NCI-H1092 (cell line): ENCODE results near the gene GRM4.

Experiments
- DNase-seq: peaks from one replicate; lab custom pipeline; 2025; lab: John Stamatoyannopoulos, UW

GRM4 gene

DNA sequence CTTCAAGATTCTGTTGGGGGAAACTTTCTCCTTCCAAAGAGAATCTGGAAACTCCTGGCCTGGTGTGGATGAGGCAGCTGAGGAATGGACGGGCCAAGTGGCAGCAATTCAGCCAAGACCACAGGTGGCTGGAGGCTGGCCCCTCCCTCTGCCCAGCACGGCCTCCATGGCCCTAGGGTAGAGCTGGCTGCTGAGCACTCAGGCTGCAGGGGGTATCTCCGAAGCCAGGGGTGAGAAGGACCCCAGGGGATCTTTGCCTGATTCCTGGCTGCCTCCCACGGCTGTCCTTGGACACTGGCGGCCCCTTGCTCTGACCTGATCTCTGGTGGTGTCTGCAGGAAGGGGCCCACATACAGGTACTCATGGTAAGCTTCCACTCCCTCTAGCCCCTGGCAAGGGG, 39.0 kb downstream of the GRM4 start:
- DNase-seq: no peak

DNA sequence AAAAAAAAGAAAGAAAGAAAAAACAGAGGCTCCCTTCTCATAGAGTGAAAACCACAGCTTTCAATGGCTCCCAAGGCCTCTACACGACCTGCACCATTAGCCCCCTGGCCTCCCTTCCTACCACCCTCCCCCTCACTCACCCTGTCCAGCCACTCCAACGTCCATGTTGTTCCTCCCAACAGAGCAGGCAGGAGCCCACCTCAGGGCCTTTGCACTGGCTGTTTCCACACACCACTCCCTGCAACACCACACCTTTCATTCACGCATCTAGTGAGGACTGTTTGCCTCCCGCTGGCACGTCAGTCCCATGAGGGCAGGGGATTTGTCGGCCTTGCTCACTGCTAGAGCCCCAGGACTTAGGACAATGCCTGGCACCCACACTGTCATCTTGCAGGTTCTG, 39.5 kb downstream of the GRM4 start:
- DNase-seq: no peak

DNA sequence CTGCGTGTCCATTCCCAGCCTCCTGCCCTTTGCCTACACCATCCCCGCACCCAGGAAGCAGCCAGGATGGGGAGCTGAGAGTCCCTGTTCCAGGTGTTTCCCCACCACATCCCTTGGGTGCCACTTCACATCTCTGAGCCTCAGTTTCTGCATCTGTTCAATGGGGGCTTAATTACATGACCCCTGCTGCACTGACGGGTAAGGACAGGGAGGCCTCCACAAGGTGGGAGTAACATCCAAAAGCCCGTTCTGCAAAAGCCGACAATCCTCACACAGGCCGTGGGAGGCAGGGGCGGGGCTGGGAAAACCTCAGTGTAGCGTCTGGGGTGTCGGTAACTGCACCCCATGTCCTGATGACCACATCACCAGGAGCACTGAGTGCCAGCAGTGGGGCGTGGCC, 41.3 kb downstream of the GRM4 start:
- no peak for DNase-seq

DNA sequence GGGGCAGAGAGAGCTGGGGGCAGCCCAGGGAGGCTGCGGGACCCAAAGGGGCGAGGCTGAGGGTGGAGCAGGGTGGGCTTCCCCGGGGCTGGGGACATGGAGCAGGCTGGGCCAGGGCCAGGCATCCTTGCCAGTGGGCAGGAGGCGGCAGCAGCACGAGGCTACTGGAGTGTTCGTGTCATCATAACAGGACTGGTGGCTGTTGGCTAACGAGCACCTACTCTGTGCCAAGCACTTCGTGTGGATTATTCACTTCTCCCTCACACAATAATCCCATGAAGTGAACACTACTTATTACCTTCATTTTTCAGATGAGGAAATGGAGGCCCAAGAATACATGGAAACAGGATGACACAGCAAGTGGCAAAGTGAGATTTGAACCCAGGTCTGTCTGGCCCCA, 41.7 kb downstream of the GRM4 start:
- no peak for DNase-seq

DNA sequence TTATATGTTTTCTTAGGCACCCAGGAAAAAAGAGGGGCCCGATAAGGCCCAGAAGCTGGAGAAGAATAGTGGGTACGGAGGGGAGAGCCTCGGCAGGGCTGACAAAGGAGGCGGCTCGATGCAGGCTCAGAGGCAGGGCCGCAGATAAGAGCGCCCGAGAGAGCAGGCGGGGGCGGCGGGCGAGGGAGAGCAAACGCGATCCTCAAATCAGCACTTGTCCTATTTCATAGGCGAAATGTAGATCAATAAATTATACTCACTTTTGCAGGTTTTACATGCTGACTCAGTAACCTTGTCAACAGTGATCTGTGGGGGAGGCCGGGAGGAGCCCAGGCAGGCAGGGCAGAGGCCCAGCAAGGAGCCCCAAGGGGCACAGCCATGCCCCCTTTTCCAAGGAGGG, 42.6 kb downstream of the GRM4 start:
- no peak for DNase-seq

DNA sequence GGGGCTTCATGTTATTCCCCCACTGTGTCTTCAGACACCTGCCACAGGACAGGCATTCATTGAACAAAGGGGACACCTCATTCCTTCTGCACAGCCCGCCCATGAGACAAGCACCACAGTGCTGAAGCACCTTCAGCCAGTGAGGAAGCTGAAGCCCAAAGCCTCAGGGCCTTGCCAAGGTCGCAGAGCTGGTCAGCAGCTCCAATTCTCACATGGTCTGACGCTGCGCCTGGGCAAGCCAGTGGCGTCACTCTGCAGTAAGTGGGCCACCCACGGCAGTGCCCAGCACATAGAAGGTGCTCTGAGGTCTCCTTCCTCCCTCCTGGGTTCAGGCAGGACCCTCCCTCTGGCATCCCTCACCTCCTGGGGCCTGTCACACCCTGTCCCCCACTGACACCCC, 43.2 kb downstream of the GRM4 start:
- DNase-seq: no peak

DNA sequence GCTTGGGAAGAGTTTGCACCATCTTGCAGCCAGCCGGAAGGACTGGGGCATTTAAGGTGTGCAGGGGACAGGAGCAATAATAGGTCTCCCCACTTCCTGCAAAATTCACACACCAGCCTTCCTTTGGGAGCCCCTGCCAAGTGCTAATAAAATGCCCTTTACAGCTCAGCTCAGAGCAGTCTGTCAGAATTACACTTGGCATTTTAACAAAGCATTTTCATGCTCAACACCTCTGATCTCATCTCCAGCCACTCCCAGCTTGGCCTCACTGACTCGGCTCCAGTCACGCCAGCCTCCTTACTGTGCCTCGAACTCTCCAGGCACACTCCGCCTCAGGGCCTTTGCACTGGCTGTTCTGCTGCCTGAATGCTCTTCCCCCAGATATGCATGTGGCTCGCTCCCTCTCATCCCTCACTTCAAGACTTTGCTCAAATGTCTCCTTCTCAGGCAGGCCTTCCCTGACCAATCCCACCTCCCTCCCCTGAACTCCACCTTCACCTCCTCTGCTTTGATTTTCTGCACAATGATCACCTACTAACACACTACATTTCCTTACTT, 43.7 kb downstream of the GRM4 start:
- no peak for DNase-seq

DNA sequence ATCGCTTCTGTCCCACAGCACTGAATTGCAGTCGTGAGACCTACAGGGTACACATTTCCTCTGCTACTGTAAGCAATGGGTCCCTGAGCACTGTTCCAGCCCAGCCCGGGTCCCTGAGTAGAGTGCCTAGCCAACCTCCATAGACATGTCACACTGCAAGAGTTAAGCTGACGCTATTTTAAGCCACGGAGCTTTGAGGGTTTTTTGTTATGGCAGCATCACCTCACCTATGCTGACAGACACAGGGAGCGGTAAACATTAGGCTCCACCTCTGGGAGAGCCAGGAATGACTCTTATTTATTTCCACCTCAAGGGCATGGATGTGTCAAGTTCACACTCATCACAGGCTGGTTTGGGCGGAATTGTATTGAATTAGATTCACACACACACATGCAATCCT, 45.1 kb downstream of the GRM4 start:
- no peak for DNase-seq

DNA sequence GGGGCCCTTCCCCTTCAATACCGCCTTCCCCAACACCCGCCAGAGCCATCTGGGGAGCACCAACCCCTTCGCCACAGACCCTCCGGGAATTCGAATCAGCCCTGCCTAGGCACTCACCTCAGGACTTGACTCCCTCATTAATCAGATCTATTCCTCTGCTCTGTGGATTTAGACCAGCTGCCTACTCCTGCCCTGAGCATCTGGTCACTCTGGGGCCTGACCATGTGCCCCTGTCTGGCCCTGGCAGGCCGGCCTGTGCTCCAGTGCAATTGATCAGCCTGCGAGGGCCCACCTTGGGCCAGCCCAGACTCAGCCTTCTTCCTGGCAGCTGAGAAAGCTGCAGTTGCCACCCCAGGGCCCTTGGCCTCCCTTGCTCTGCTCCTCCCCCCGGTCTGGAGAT, 46.0 kb downstream of the GRM4 start:
- DNase-seq: no peak

DNA sequence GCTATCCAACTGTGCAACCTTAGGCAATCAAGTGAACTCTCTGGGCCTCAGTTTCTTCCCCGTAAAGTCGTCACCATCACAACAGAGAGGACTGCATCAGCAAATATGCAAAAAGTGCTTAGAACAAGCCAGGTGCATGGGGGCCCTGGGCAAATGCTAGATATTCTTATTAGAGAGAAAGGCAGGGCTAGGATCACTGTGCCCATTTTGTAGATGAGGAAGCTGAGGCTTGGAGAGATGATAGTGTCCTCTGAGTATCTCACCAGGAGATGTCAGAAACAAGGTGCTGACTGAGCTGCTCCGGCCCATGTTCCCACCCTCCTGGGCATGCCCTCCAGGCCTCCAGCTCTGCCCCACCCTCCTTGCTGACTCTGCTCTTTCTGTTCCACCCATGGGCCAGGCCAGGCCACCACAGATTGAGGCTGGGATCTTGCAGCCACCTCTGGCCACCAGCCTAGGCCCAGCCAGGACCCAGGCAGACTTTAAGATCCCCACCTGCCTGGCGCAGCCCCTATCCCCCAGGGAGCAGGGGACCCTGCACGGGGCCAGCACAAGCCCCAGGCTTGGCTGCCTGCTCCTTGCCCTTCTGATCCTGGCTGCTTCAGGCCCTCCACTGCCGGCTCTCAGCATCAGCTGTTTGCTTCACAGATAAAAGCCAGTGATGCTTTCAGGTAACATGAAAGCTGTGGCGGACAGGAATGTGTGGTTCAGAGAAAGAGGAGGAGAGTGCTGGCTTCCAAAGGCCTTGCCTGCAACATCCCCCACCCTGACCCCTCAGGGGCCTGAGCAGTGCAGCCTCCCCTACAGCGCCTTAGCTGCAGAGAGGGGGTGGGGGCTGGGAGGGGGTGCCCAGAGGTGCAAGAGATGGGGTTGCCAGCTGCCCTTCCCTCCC, 47.6 kb downstream of the GRM4 start:
- DNase-seq: no peak

DNA sequence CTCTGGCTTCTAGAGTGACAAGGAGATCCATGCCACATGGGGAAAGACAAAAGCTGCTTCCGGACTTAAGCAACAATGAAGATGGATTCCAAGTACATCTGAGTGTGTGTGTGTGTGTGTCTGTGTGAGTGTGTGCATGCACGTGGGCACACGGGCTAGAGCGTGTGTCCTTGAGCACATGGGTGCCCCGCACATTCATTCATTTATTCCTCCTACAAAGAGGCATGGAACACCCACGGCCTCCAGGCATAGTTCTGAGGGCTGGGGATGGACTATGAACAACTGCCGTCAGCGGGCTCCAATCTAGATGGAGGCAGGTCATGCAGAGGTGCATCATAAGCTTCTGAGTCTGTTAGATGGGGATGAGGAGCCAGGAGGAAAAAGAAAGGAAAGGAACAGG, 49.1 kb downstream of the GRM4 start:
- DNase-seq: no peak

DNA sequence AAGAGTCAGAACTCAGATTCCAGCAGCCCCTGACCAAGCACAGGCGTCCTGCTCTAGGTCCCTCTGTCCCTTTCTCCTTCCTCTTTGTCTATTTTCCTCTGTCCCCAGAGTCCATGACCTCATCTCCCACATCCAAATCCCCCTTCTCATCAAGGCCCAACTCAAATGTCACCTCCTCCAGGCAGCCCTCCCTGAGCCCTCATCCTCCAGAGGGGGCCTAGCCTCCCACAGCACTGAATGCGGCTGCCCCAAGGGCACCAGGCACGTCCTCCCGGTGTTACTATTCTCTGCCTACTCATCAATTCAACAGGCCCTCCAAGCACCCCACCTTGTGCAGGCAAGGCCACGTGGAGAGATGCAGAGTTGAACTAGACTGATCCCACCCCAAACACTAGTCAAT, 49.7 kb downstream of the GRM4 start:
- DNase-seq: no peak

DNA sequence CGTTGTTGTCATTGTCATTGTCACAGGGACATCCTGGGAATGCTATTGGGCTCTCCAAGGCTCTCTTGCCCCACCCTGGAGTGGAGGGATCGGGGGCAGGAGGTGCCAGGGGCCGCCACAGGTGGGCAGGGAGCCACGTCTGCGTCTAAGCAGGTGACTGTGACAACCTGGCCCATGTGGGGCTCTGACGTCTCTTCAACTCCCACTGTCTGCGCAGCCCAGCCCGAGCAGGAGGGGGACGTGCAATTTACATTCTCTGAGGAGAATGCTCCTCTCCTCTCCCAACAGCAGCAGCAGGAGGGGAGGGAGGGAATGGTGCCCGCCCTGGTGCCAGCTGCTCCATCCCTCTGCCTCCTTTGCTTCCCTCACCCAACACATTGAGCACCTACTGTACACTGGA, 50.1 kb downstream of the GRM4 start:
- DNase-seq: no peak

DNA sequence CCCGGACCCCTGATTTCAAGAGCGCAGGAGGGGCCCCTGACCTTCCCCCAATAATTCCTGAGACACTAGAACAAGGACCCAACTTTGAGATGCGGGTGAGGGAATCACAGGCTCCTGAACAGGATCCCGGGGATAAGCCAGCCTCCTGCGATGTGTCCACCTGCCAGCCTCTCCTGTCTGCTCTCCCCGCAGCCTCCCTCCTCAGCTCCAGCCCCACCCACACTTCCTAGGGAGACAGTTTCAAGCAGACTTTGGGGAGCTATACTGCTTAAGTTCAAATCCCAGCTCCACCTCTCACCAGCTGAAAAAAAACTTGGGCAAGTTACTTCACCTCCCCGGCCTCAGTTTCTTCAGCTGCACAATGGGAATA, 50.8 kb downstream of the GRM4 start:
- no peak for DNase-seq

DNA sequence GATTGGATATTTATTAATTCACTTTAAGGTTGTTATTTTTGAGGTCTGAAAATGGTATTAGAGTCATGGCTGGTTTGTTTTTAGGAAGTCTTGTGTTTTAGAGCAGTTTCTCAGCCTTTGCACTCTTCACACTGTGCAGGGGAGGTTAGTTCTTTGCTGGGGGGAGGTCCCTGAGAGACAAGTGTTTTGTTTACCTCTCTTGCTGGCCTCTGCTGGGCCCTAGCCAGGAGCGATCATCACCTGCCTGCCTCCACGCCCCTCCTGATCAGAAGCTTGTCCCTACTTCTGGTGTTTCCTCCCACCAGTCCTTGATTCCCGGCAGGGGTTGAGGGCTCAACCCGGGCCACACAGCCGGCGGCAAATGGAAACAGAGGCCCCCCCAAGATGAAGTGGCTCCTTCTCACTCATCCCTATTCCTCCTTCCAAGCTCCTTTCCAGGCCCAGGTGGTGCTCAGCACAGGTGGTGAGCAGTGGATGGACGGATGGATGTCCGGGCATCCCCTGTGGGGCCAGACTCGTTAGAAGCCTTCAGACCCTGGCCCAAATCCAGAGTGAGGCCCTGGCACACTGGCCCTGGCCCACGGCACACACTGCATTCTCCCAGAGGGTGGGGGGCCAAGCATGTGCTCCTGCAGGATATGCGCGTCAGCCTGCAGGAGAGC, 51.3 kb downstream of the GRM4 start:
- DNase-seq: no peak

DNA sequence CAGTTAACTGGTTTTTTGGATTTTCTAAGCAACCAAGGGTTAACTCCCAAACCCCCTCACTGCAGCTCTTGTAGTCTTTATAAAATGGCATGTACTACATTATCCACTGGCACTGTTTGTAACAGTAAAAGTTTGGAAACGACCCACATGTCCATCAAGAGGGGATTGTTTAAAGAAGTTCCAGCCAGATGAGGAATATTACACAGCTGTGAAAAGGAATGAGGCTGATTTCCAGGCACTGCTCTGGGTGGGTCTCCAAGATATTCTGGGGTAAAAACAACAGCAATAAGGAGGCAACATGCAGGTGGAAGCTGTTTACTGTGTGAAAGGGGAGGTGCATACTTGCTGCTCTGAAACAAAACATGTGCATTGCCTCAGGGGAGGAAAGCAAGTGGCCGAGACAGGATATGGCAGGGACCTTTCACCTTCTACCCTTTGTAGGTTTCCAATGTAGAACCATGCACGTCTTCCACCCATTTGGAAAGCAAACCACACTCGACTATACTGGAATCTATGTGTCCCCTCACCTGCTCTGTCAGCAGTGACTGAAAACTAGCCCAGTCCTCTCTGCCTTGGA, 51.9 kb downstream of the GRM4 start:
- no peak for DNase-seq

DNA sequence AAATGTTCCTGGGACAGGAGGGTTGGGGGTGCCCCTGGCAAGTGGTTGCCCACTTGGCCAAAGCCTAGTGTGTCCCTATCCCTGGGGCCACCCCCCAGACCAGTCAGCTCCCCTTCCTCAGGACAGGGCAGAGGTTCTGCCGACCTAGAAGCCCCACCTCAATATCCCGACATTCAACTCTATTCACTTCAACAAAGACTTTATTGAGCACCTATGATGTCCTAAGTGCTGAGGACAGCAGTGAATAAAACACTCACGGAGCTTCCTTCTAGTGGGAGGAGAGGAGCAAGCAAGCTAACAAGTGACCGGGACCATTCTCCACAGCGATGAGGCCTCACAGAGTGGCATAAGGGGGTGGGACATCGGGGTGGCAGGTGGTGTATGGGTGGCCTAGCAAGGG, 52.7 kb downstream of the GRM4 start:
- no peak for DNase-seq

DNA sequence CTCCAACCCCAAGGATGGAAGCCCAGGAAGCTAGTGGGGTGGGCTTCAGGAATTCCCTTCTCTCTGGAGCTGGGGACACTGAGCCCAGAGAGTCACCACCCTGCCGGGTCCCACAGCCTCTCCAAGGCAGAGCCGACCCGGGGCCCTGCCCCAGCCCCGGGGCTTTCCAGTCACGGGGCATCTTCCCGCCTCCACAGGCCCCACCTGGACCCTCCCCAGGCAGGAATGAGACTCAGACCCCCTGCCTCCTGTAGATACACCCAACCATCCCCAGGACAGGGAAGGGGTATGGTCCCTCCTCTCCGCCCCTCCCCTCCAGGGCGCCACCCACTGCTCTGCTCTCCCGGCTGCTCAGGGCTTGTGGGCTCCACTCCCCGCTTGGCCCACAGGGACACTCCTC, 53.3 kb downstream of the GRM4 start:
- DNase-seq: no peak

DNA sequence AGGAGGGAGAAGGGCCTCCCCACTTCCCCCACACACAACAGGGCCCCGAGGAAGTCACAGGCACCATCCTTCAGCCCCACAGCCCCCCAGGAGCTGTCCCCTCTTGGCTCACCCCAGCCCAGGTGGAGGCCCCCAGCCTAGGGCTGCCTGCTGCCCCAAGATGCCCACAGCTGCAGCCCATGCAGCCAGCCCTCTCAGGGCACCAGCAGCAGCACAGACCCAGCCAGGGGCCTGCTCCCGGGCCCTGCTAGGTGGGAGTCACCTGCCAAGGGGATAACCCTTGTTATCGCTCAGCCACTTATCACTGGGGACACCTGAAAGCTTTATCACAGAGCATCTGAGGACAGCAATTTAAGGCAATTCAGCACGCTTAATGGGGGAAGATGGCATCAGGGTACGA, 55.0 kb downstream of the GRM4 start:
- no peak for DNase-seq

DNA sequence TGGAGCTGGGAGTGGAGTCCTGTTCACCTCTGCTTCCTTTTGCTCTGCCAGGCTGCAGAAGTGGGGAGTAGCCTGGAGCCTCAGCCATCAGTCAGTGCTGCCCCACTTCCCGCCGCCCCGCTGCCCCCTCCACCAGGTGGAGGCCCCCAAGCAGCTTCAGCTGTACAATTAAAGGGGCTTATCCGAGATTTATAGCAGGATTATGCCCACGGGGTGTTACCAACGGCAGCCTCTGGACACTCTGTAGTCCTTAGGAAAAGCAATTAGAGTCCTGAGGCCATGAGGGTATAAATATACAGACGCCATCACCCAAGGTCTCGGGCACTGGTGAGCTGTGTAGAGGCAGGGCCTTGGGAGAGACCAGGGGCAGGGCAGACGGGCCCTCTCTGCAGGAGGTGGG, 55.4 kb downstream of the GRM4 start:
- no peak for DNase-seq

DNA sequence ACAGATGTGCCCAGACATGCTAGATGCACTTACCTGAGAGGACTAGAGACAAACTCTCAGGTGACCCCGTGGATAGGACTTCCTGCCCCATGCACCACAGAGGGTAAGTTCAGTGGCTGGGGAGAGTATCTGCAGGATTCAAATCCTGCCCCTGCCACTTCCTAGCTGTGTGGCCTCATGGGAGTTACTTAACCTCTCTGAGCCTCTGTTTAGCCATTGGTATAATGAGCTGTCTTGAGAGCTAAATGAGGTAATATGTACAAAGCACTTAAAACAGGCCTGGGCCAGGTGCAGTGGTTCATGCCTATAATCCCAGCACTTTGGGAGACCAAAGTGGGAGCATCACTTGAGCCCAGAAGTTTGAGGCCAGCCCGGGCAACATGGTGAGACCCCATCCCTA, 59.3 kb downstream of the GRM4 start:
- DNase-seq: no peak

DNA sequence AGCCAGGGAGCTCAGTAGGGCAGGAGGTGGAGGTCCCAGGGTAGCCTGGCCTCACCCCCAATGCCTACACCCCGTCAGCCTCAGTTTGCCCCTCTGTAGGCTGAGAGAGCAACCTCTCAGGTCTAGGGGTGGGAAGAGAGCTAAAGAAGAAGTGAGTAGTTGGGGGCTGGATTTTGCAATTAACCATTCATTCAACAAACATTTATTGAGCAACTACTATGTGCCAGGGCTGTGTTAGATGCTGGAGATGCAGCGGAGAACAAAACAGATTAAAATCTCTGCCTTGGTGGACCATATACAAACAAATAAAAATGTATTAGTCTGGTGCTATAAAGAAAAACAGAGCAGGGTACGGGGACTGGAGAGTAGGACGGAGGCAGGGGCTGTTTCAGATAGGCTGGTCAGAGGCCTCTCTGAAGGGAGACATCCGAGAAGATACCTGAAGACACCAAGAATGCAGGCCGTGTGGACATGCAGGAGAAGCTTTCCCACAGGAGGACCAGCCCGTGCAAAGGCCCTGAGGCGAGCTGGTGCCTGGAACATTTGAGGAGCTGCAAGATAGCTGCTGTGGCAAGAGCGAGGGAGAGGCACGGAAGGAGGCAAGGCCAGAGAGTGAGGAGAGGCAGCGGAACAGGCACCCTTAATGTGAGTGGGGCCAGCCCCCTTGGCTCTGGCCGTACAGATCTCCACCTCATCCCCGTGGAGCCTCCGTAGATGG, 60.3 kb downstream of the GRM4 start:
- no peak for DNase-seq
